Adipose tissue (tissue), 3 donors: Measurements from ENCODE around the gene PPFIA4. TPM values are rescaled to one million over a fixed set of nuclear protein-coding genes. Genes with fewer than 3 reads are reported as not detected.
"Not testable (repeated sequence)": the region's sequence is repeated elsewhere in the genome, so short reads cannot be mapped to it uniquely, and the experiment has no call there.

Experiments
- H3K27ac ChIP-seq: one replicate; pipeline ENCODE4 v1.5.1; 2013; ENCODE audit warnings: low read depth, low read length
- WGBS, 3 donors: extraction: QIAGEN DNeasy Blood & Tissue Kit; methylation state at CpG; one replicate each; pipeline ENCODE4 v1.1.7; 2013; 5-methylcytosine and 5-hydroxymethylcytosine counted together
- polyA plus RNA-seq, 3 donors: library from polyadenylated mRNA; stranded (reverse); fragments of 200-250 nt; gene quantifications; one replicate each; pipeline ENCODE4 v1.2.3, GENCODE V29; 2013
- donor health status: healthy with polysubstance abuse.
- donor health status: Bipolar disorder and iron deficiency.
- donor health status: healthy.

Gene PPFIA4
- polyA plus RNA-seq, 3 donors = 0.10 to 0.79 (median 0.12) TPM

DNA sequence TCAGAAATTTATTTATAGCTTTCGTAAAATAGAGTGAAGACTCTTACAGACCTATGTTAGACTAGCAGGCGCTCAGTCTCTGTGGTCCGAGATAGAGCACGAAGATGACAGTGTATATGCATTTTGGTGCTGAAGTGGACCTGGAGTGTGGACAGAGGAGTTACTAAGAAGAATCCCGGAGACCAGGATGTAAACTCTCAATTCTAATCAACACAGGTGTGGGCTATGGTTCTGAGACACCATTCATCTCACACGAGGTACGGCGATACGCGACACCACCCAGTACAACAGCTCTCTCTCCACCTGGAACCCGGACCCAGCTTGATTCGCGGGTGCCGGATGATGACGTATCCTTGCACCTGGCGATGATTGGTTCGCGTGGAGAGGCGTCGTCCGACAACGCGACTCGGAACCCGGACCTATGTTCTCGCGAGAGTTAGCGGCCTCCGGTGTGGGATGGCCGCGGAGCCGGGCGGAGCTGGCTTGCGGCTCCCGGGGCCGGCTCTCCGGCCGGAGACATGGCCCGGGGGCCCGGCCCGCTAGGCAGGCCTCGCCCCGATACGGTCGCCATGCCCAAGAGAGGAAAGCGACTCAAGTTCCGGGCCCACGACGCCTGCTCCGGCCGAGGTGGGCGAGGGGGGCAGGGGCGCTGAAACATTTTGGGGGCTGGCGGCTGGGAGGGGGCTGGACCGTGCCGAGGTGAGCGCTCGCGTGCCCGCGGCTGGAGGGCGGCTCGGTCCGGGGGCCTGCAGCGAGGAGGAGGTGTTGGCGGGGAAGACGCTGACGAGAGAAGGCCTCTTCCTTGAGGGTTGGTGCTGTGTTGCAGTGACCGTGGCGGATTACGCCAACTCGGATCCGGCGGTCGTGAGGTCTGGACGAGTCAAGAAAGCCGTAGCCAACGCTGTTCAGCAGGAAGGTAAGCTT lies 19.1 kb upstream of the PPFIA4 start, which contains the start of gene TMEM183A:
TMEM183A (plus strand) TSS at position 427 of the 924 bp plus-strand sequence; CDS start at position 519, 92 bp downstream.
- WGBS, 3 donors = 0 to 1% (median 0%) methylated on average over 64 to 78 of the region's 78 CpGs
- peak within 1 kb of the TSS; percentile 86 for H3K27ac ChIP-seq

DNA sequence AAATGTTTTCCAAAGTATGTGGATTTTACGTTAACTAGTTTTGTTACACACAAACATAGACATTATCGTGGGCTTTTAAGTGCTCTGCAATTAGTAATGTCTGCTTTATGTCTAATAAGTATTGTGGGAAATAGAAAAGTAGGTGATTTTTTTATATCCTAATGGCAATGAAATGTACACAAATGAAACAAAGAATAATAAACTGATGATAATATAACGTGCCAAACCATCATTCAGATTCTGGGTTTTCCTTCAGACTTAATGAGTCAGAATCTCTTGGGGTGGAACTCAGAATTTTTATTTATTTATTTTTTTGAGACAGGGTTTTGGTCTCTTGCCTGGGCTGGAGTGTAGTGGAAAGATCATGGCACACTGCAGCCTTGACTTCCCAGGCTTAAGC lies 17.1 kb upstream of the PPFIA4 start:
- WGBS, 3 donors = 88 to 93% (median 89%) methylated on average over 3 of the region's 3 CpGs
- no peak overlapping the region for H3K27ac ChIP-seq

DNA sequence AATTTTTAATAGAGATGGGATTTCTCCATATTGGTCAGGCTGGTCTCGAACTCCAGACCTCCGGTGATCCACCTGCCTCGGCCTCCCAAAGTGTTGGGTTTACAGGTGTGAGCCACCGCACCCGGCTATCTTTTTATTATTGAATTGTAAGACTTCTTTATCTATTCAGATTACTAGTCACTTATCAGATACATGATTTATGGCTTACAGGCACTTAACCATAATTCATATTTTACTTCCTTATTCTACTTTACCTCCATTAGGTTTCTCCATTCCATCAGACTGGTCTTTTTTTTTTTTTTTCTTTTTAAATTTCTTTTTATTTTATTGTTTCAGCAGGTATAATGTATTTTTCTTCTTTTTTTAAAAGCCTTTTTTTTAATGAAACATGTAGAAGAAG lies 14.7 kb upstream of the PPFIA4 start:
- WGBS, 3 donors = 94 to 98% (median 95%) methylated on average over 5 of the region's 5 CpGs
- no peak overlapping the region for H3K27ac ChIP-seq

DNA sequence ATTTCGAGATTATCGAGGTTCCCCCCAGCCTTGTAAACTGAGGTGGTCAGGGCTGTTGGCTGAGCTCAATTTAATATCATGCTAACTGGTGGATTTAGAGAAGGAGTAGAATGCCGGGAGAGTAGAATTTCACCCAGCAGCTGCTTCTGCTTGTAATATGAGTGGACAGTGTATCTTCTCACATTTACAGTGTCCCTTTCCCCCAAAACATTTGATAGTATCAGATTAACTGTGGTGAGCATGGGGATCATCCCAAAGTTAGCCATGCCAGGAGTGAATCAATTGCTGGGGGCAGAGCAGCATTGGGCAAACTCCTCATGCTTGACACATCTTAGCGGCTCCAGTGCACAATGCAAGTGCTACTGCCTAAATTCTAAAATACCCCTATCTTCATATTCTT lies 9.2 kb upstream of the PPFIA4 start:
- no peak overlapping the region for H3K27ac ChIP-seq
- WGBS, 3 donors = 98 to 99% (median 99%) methylated on average over 4 of the region's 4 CpGs

DNA sequence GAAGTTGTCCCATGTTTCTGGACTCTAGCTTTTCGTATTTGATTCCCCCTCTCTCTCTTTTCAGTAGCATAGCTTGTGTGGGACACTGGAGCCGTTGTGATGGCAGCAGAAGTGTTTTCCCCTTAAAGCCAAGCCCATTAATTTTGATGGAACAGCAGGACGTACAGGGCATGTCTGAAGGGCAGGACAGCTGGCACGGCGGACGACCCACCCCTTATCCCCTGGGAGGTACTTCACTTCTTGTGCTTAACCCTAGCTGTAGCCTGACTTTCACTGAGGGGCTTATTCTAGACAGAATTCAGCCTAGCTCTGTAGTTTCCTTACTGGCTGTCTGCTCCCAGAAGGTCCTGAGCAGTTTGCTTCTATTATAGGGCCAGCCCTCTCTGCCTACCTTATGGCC lies 8.6 kb upstream of the PPFIA4 start:
- 74 to 77% (median 76%) methylated on average over 6 of the region's 6 CpGs for WGBS, 3 donors
- no peak overlapping the region for H3K27ac ChIP-seq

DNA sequence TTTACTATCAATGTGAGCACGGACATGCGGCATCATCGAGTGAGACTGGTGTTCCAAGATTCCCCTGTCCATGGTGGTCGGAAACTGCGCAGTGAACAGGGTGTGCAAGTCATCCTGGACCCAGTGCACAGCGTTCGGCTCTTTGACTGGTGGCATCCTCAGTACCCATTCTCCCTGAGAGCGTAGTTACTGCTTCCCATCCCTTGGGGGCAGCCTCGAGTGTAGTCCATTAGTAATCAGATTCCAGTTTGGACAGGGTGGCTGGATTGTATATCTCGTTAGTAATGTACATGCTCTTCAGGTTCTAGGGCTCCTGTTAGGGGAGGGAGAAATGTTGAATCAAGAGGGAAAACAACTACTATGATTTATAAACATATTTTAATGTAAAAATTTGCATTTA lies 3.4 kb upstream of the PPFIA4 start:
- not testable (repeated sequence) for H3K27ac ChIP-seq
- 90 to 95% (median 93%) methylated on average over 3 to 4 of the region's 10 CpGs for WGBS, 3 donors

DNA sequence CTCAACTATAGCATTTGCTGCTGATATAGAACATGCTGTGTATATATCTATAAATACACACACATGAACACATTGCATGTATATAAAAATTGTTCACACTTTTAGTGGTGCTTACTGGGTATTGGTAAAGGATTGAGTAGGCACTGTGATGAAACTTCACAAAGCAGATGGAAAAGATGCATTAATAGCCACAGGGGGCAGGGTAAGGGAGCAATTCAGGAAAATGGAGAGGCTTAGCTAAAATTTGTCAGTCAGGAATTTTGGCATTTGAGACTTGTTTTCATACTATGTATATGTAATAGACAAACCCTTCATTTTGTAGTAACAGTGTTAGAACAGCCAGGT lies 633 bp upstream of the PPFIA4 start:
- no peak overlapping the region for H3K27ac ChIP-seq

DNA sequence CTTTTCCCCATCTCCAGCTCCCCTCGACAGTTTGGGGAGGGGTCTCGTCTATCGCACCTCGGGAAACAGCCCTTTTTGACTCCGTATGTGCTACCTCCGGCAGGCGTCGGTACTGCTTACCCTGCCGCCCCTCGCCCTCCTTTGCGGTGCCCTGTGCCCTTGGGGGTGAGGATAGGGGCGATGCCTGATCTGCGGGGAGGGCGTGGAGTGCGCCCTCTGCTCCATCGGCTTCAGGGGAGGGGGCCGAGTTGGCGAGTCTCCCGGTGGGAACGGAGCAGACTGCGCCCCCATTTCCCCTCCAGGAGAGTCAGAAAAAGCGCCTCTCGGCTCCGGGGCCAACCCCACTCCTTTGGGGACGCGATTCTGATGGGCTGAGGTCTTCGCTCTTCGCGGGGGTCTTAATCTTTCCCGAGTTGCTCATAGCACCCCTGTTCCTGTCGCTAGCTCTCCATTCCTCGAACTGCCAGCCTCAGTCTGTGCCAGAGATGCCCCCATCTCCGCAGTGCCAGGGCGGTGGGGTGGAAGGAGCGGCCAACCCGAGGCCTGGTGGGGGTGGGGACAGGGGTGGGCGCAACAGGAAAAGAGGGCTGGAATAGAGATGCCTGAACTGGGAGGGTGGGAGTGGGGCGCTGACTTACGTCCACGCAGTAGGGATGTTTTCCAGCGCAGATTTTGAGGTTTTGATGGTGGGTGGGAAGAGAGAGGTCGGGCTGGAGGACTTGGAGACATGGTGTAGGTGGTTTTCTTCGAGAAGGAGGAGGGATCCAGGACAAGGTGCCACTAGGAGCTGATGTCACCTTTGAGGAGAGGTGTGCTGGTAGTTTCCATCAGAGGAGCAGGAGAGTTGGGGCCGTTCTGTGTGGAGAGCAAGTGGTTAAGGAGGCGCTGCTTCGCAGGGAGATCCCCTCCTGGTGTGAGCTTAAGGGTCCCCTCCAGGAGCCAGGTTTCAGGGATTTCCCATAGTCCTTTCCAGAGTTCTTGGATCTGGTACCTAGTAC lies 674 bp downstream of the PPFIA4 start:
- WGBS, 3 donors = 9 to 12% (median 10%) methylated on average over 45 to 46 of the region's 46 CpGs
- no peak overlapping the region for H3K27ac ChIP-seq

DNA sequence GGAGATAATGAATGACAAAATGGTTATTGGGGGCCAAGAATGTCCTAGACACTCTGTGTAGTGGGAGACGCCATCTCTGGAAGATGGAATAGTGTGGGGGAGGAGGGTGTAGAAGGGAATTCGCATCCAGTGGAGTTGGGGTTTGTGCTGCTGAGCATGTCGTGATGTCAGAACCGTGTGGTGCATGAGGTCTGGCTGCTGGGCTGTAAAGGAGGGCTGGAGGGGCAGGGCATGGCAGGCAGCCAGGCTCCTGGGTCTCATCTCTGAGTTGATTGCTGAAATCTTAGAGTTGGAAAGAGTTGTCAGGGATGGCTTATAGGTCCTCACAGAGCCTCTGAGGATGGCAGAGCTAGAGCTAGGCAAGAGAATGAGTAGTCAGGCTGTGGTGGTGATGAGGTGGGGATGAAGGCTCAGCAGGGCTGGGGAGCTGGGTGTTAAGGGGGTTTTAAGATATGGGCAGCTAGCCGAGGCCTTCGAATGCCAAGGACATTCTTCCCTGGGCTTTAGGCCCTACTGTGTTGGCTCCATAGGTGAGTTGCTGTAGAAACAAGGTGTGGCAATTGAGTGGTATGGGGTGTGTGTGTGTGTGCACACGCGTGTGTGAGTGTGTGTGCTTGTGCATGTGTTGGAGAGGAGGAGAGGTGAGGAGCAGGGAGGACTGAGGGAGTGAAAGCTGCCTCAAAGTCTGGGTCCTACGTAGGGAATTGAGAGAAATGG lies 1.9 kb downstream of the PPFIA4 start:
- 74 to 86% (median 76%) methylated on average over 9 of the region's 9 CpGs for WGBS, 3 donors
- no peak overlapping the region for H3K27ac ChIP-seq

DNA sequence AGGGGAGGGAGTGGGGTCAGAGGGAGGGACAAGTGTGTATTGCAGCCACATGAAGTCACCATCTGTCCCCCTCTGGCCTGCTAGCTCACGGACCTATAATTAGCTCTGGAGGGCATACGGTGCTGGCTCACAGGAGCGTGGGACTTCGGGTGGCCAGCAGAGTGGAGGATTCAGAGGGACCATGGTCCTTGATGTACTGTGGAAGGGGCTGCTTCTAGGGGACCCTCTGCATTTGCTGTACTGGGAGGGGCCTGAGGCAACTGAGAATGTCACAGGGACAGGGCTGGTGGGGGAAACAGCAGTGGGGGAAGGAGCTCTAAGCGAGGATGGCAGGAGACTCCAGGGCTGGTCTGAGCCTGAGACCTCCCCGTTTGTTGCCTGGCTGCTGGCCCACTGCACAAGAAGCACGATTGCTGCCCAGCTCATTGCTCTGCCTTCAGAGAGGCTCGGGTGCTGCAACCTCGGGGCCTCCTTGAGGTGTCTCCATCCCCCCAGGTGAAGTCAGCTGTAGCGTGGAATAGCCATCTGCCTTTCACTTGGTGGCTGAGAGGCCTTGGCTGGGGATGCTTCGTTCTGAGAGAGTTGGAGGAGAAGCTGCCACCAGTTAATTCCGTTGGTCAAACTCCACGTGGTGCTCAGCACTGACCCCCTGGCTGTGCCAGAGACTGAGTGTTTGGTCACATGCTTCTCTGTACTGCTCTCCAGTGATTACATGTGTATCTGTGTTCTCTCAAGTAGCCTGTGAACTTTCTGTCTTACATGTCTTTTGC lies 2.7 kb downstream of the PPFIA4 start:
- WGBS, 3 donors = 71 to 75% (median 71%) methylated on average over 13 of the region's 13 CpGs

DNA sequence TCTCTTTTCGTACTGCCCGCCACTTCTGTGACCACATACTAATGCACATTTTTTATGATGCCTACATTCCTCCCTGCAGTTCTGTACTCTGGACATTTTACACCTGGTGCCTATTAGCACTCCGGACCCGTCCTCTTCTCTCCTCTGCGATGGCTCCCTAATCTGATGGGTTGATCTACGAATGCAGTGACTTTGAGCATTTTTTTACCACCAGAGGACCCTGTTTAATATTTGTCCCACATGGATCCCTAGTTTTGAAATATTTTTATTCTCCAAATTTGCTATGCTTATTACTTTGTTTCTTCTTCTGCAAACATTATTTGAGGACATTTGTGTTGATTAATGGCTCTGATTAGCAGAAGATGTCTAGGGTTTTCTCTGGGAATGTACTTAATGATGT lies 5.2 kb downstream of the PPFIA4 start:
- 79 to 87% (median 85%) methylated on average over 6 of the region's 6 CpGs for WGBS, 3 donors
- no peak overlapping the region for H3K27ac ChIP-seq

More for the DNA sequence above, 2.7 kb downstream of the PPFIA4 start:
- H3K27ac ChIP-seq = no peak overlapping the region

DNA sequence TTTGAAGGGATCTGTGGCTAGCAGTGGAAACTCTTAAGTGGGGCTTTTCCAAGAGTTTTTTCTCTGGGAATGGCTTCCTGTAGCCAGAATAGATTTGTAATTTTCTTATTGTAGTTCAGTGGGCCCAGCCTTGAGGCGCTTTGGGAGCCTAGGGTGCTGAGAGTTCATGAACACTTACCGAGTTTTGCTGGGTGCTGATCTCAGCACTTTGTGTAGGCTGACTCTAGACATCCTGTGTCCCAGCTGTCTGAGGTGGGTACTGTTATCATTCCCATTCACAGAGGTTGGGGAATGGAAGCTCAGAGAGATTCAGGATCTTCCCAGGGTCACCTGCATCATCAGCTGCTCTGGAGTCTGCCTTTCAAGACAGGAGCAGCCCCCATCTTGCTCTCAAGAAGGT lies 7.0 kb downstream of the PPFIA4 start:
- WGBS, 3 donors = 77 to 98% (median 91%) methylated on average over 2 of the region's 2 CpGs
- no peak overlapping the region for H3K27ac ChIP-seq

DNA sequence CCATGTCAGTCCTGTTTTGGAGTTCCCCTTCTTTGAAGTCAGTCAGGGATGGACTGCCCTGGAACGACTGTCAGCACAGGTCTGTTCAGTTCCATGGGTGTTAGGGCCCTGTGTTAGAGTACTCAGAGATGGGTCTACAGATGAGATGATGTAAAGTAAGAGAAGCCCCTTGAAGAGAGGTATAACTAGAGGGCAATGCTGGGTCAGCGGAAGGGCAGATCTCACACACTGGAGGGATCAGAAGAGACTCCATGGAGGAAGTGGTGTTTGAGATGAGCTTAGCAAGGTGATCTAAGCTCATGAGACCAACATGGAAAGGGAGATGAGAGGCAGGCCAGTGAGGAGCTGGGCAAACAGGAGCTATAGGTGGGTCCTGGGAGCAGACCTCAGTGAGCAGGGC lies 7.6 kb downstream of the PPFIA4 start:
- WGBS, 3 donors = 75 to 95% (median 84%) methylated on average over 2 of the region's 2 CpGs
- no peak overlapping the region for H3K27ac ChIP-seq

DNA sequence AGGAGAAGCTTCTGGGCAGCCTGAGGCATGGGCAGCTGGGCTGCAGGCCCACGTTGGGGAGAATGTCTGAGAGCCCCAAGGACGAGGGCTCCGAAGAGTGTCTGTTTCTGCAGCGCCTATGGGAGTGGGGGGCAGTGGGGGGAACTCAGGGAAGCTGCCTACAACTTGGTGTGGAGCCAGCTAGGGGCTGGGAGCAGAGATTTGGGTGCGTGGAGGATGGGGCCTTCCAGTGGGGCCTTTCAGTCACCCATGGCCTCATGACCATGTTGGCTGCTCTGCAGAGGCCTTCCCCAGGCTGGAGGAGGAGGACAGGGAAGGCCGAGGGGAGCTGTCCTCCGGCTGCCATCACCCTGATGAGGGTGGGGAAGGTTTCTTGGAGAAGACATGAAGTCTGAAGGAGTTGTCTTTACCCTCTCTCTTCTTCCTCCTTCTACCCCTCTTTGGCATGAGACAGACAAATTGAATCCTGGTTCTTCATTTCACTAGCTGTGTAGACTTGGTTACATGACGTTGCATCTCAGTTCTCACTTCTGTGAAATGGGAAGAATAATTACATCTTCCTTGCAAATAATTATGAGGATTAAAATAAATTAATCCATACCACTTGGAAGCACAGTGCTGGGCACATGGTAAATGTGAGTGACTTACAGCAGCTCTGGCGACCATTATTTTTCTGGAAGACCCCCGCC lies 8.3 kb downstream of the PPFIA4 start:
- H3K27ac ChIP-seq = no peak overlapping the region
- 79 to 86% (median 81%) methylated on average over 10 of the region's 10 CpGs for WGBS, 3 donors

DNA sequence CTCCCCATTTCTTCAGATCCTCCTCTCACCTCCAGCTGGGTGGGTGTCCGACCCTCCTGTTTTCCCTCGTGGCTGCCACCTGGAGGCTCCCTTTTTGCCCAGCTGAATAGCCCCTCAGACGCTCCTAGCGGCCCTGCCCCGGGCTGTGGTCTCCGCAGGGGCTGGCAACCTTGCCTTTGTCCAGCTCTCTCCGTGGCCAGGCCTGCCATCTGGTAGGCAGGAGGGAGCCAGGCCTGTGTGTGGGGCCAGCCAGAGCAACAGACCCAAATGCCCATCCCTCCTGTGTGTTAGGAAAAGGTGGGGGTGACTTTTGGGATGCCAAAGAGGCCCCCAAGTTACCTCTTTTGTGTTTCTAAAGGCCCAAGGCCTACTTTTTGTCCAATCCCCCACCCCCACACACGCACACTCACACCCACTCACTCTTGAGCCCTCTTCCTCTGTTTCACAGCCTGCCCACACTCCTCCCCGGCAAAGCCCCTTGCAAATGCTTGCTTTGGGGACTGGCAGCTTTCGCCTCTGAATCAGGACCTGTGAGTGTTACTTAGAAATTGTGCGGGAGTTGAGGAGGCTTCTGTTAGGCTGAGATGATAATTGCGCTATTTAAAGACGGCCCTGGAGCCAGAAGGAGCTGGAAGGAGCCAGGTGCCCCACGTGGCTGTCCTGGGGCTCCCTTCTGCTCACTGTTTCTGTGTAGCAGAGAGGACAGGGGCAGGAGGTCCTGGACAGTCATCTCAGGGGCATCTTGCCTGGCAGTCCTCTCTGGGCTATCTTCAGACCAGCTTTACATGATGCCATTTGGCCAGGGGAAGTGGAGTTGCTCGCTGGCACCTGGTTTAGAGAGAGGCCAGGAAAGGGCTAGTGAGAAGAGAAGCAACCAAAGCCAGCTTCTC lies 9.1 kb downstream of the PPFIA4 start:
- 79 to 88% (median 86%) methylated on average over 15 of the region's 15 CpGs for WGBS, 3 donors
- no peak overlapping the region for H3K27ac ChIP-seq

DNA sequence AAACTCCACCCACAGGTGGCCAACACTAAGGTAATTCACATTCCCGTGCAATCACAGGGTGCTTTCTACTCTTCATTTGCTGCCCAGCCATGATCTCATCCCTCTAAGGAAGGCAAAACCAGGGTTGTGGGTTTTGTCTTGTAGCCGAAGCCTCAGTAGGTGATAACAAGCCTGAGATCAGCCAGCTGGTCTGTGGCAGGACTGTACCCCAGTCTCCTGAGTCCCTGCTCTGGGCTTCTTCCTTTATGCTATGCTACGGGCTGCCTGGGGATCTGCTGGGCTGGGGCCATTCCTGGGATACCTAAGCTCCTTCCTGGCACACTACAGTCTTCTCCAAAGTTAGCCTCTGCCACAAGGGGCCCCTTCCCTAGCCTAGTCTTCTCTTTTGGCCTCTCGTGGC lies 9.8 kb downstream of the PPFIA4 start:
- H3K27ac ChIP-seq = no peak overlapping the region
- WGBS, 3 donors = 52 to 71% (median 65%) methylated on average over 4 of the region's 4 CpGs
